ENCODE measurements around the gene ASCC3.

ASCC3 gene

GRCh38 chr6:100573166-100573565 is 308.0 kb downstream of the ASCC3 start:
- Histone ChIP-seq H2AFZ (ENCODE audit: low read length) (no peak overlapping the region), H3K4me3 (ENCODE audit: low read depth, low read length, poor library complexity, severe bottlenecking) (no peak overlapping the region), H3K27ac (ENCODE audit: low read depth, low read length, poor library complexity, severe bottlenecking) (no peak overlapping the region), H4K20me1 (ENCODE audit: insufficient read depth, low read length) (no peaks in the 10 kb centered on the region), H3K4me1 (ENCODE audit: insufficient read depth, low read length, severe bottlenecking) (peaks cover 10% of the 10 kb centered on the region), H3K79me2 (ENCODE audit: insufficient read depth, low read length) (no peaks in the 10 kb centered on the region), H3K27me3 (ENCODE audit: insufficient read depth, low read length) (no peaks in the 10 kb centered on the region), H3K36me3 (ENCODE audit: insufficient read depth, low read length) (peaks cover 18% of the 10 kb centered on the region; the same call in 1 of the 2 replicates), H3K4me2 (ENCODE audit: low read length) (no peak overlapping the region), H3F3A (ENCODE audit: insufficient read depth, low read length) (no peaks in the 10 kb centered on the region), H3K9me2 (ENCODE audit: low read depth, low read length) (no peaks in the 10 kb centered on the region), H3K9me3 (ENCODE audit: low read length) (no peaks in the 10 kb centered on the region), H3K9ac (ENCODE audit: low read length) (no peak overlapping the region)
- no peak for TF ChIP-seq EZH2 (IDR thresholded peaks at IDR 0.05; ENCODE audit: borderline replicate concordance, low read length)
- TF ChIP-seq CTCF (IDR thresholded peaks at IDR 0.05; ENCODE audit: low read length) = peak; percentile 52

- TF ChIP-seq EZH2 (IDR thresholded peaks at IDR 0.05; ENCODE audit: borderline replicate concordance, low read length) (no peak), CTCF (IDR thresholded peaks at IDR 0.05; ENCODE audit: low read length) (no peak)
- Histone ChIP-seq H3K9ac (ENCODE audit: low read length) (no peak overlapping the region), H4K20me1 (ENCODE audit: insufficient read depth, low read length) (no peaks in the 10 kb centered on the region), H3K4me1 (ENCODE audit: insufficient read depth, low read length, severe bottlenecking) (no peaks in the 10 kb centered on the region), H3K36me3 (ENCODE audit: insufficient read depth, low read length) (peaks cover 18% of the 10 kb centered on the region; the same call in 1 of the 2 replicates), H3K4me2 (ENCODE audit: low read length) (no peak overlapping the region), H3K4me3 (ENCODE audit: low read depth, low read length, poor library complexity, severe bottlenecking) (no peak overlapping the region), H3K9me3 (ENCODE audit: low read length) (no peaks in the 10 kb centered on the region), H3K79me2 (ENCODE audit: insufficient read depth, low read length) (no peaks in the 10 kb centered on the region), H3K27ac (ENCODE audit: low read depth, low read length, poor library complexity, severe bottlenecking) (no peak overlapping the region), H3K9me2 (ENCODE audit: low read depth, low read length) (no peaks in the 10 kb centered on the region), H3F3A (ENCODE audit: insufficient read depth, low read length) (0 out of 2 replicates have a peak, but pooled peaks cover 3% of the 10 kb centered on the region), H2AFZ (ENCODE audit: low read length) (no peak overlapping the region), H3K27me3 (ENCODE audit: insufficient read depth, low read length) (no peaks in the 10 kb centered on the region)
Observed at GRCh38 chr6:100568255-100568654, 312.9 kb downstream of the ASCC3 start.

GRCh38 chr6:100566563-100566962 is 314.6 kb downstream of the ASCC3 start:
- H3F3A ChIP-seq (ENCODE audit: insufficient read depth, low read length) = 0 out of 2 replicates have a peak, but pooled peaks cover 3% of the 10 kb centered on the region
- H3K4me3 ChIP-seq (ENCODE audit: low read depth, low read length, poor library complexity, severe bottlenecking) = no peak overlapping the region
- H3K79me2 ChIP-seq (ENCODE audit: insufficient read depth, low read length) = no peaks in the 10 kb centered on the region
- H3K27me3 ChIP-seq (ENCODE audit: insufficient read depth, low read length) = no peaks in the 10 kb centered on the region
- no peak overlapping the region for H3K27ac ChIP-seq (ENCODE audit: low read depth, low read length, poor library complexity, severe bottlenecking)
- no peak overlapping the region for H3K4me2 ChIP-seq (ENCODE audit: low read length)
- H3K4me1 ChIP-seq (ENCODE audit: insufficient read depth, low read length, severe bottlenecking) = no peaks in the 10 kb centered on the region
- H4K20me1 ChIP-seq (ENCODE audit: insufficient read depth, low read length) = no peaks in the 10 kb centered on the region
- H3K9me3 ChIP-seq (ENCODE audit: low read length) = no peaks in the 10 kb centered on the region
- H3K36me3 ChIP-seq (ENCODE audit: insufficient read depth, low read length) = peaks cover 15% of the 10 kb centered on the region; the same call in 1 of the 2 replicates
- no peak overlapping the region for H2AFZ ChIP-seq (ENCODE audit: low read length)
- H3K9me2 ChIP-seq (ENCODE audit: low read depth, low read length) = no peaks in the 10 kb centered on the region
- H3K9ac ChIP-seq (ENCODE audit: low read length) = no peak overlapping the region
- TF ChIP-seq EZH2 (IDR thresholded peaks at IDR 0.05; ENCODE audit: borderline replicate concordance, low read length) (no peak), CTCF (IDR thresholded peaks at IDR 0.05; ENCODE audit: low read length) (no peak)

Data from OCI-LY1 (cell line).